C4-2B (cell line): Measurements from ENCODE around the gene RNF115.

Experiments used
- ZFX ChIP-seq: fragments of 450-650 bp; IDR thresholded peaks from 2 replicates; pipeline ENCODE4 v1.6.1; 2017
- TF ChIP-seq, protein P1 (sequence below): fragments of 450-650 bp; conservative IDR thresholded peaks from 2 replicates; pipeline ENCODE4 v1.5.1; 2017; ENCODE audit warnings: mild to moderate bottlenecking

DNA sequence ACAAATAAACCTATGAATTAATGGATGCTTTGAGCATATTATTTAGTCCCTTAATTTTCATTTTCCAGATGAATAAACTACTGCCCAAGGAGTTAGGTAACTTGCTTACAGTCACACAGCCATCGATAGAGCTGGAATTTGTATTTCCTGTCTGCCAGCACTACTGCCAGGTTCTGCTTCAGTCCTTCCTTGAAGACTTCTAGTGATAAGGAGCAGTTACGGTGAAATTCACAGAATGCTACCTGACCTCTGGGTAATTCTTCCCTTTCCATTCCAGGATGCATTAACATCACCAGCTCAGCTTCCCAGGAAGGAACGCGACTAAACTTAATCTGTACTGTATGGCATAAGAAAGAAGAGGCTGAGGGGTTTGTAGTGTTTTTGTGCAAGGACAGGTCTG, 93.4 kb downstream of the RNF115 start:
- TF ChIP-seq, protein P1, sequence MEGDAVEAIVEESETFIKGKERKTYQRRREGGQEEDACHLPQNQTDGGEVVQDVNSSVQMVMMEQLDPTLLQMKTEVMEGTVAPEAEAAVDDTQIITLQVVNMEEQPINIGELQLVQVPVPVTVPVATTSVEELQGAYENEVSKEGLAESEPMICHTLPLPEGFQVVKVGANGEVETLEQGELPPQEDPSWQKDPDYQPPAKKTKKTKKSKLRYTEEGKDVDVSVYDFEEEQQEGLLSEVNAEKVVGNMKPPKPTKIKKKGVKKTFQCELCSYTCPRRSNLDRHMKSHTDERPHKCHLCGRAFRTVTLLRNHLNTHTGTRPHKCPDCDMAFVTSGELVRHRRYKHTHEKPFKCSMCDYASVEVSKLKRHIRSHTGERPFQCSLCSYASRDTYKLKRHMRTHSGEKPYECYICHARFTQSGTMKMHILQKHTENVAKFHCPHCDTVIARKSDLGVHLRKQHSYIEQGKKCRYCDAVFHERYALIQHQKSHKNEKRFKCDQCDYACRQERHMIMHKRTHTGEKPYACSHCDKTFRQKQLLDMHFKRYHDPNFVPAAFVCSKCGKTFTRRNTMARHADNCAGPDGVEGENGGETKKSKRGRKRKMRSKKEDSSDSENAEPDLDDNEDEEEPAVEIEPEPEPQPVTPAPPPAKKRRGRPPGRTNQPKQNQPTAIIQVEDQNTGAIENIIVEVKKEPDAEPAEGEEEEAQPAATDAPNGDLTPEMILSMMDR: no peak
- TF ChIP-seq ZFX: no peak
